ENCODE data around the gene TTC3.

DNA sequence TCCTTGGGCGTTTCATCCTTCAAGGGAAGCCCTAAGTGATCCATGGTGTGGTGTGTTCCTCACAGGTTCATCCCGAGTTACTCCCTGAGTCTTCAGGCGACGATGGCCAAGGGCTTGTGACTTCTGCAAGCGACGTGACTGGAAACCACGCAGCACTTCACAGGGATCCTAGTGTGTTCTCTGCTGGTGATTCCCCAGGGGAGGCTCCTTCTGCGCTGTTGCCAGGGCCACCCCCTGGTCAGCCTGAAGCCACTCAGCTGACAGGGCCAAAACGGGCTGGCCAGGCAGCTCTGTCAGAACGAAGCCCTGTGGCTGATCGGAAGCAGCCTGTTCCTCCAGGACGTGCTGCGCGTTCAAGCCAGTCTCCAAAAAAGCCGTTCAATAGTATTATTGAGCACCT, 122.6 kb downstream of the TTC3 start:
- TF ChIP-seq, protein P1, sequence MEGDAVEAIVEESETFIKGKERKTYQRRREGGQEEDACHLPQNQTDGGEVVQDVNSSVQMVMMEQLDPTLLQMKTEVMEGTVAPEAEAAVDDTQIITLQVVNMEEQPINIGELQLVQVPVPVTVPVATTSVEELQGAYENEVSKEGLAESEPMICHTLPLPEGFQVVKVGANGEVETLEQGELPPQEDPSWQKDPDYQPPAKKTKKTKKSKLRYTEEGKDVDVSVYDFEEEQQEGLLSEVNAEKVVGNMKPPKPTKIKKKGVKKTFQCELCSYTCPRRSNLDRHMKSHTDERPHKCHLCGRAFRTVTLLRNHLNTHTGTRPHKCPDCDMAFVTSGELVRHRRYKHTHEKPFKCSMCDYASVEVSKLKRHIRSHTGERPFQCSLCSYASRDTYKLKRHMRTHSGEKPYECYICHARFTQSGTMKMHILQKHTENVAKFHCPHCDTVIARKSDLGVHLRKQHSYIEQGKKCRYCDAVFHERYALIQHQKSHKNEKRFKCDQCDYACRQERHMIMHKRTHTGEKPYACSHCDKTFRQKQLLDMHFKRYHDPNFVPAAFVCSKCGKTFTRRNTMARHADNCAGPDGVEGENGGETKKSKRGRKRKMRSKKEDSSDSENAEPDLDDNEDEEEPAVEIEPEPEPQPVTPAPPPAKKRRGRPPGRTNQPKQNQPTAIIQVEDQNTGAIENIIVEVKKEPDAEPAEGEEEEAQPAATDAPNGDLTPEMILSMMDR (conservative IDR thresholded peaks at IDR 0.05; ENCODE audit: low read length): no peak
- no peak for TF ChIP-seq EZH2phosphoT487 (IDR thresholded peaks at IDR 0.05; ENCODE audit: borderline replicate concordance)
